ENCODE results near the gene AFF1.

DNA sequence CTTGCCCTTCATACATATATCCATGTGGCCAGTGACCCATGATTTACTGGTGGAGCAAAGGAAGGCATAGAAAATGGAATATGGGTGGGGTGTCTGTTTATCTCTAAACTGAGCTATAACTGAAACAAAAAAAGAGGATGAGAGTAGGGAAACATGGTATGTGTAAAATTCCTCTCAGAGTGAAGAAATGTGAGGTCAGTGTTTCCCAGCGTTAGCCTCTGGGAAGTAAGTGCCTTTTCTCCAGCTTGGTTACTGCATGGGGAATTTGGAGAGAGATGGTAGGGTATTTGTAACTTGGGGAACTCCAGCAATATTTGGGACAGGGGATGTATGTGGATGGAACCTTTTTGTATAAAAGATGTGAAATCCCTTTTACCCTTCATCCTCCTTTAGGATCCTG lies 89.4 kb downstream of the AFF1 start:
- TF ChIP-seq POLR2A (IDR thresholded peaks at IDR 0.05), result no peak
- TF ChIP-seq, protein P1, sequence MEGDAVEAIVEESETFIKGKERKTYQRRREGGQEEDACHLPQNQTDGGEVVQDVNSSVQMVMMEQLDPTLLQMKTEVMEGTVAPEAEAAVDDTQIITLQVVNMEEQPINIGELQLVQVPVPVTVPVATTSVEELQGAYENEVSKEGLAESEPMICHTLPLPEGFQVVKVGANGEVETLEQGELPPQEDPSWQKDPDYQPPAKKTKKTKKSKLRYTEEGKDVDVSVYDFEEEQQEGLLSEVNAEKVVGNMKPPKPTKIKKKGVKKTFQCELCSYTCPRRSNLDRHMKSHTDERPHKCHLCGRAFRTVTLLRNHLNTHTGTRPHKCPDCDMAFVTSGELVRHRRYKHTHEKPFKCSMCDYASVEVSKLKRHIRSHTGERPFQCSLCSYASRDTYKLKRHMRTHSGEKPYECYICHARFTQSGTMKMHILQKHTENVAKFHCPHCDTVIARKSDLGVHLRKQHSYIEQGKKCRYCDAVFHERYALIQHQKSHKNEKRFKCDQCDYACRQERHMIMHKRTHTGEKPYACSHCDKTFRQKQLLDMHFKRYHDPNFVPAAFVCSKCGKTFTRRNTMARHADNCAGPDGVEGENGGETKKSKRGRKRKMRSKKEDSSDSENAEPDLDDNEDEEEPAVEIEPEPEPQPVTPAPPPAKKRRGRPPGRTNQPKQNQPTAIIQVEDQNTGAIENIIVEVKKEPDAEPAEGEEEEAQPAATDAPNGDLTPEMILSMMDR (IDR thresholded peaks at IDR 0.05), result no peak
- no peak for TF ChIP-seq POLR2AphosphoS5 (IDR thresholded peaks at IDR 0.05; ENCODE audit: insufficient read depth in 1 of 2, low read depth in 1 of 2)
